K562 (cell line): Measurements from ENCODE around the gene LAG3. TPM values are rescaled to one million over a fixed set of nuclear protein-coding genes. Genes with fewer than 3 reads are reported as not detected.

Experiments used
- CREBBP ChIP-seq: IDR thresholded peaks from one replicate; pipeline ENCODE4 v1.6.1; 2012; ENCODE audit warnings: low read depth, mild to moderate bottlenecking, control low read depth, inconsistent platforms, low read length
- CREM ChIP-seq: IDR thresholded peaks from 2 replicates; pipeline ENCODE4 v1.6.1; 2014; ENCODE audit warnings: antibody characterized with exemption, low read depth
- ELF4 ChIP-seq: fragments of 450-650 bp; formaldehyde crosslinking; IDR thresholded peaks from 2 replicates; pipeline ENCODE4 v1.4.0; 2022; ENCODE audit warnings: missing genetic modification characterization
- NCOA4 ChIP-seq: fragments of 450-650 bp; IDR thresholded peaks from 2 replicates; pipeline ENCODE4 v1.6.1; 2018; ENCODE audit warnings: mild to moderate bottlenecking; ENCODE audit not compliant: partially characterized antibody
- NFE2L1 ChIP-seq: fragments of 450-650 bp; IDR thresholded peaks from 2 replicates; pipeline ENCODE4 v1.6.1; 2016; ENCODE audit warnings: missing genetic modification characterization, low read depth, mild to moderate bottlenecking, missing compliant biosample characterization, moderate library complexity, borderline replicate concordance
- PCBP1 ChIP-seq: fragments of 200-400 bp; formaldehyde crosslinking; IDR thresholded peaks from 2 replicates; pipeline ENCODE4 v1.6.1; 2018; ENCODE audit warnings: mild to moderate bottlenecking, low read depth, low read length; ENCODE audit not compliant: poor library complexity, severe bottlenecking
- POLR2AphosphoS5 ChIP-seq: IDR thresholded peaks from 2 replicates; pipeline ENCODE4 v1.6.1; 2011; ENCODE audit warnings: mild to moderate bottlenecking, low read depth, low read length, moderate library complexity; ENCODE audit not compliant: control insufficient read depth, insufficient read depth
- RERE ChIP-seq: sonication (generic); formaldehyde crosslinking; IDR thresholded peaks from 2 replicates; pipeline ENCODE4 v1.8.0; 2023; ENCODE audit warnings: missing genetic modification reagents, mild to moderate bottlenecking, borderline replicate concordance
- RFX7 ChIP-seq: fragments of 250-450 bp; sonication (Bioruptor Pico); IDR thresholded peaks from 2 replicates; pipeline ENCODE4 v1.5.1; 2021; ENCODE audit warnings: mild to moderate bottlenecking
- XRCC4 ChIP-seq: IDR thresholded peaks from one replicate; pipeline ENCODE4 v1.6.1; 2011; ENCODE audit not compliant: insufficient read depth, insufficient read length; ENCODE audit errors: extremely low read depth
- ZNF263 ChIP-seq: sonication (generic); formaldehyde crosslinking; IDR thresholded peaks from 2 replicates; pipeline ENCODE4 v1.8.0; 2022; ENCODE audit warnings: mild to moderate bottlenecking, missing genetic modification reagents, borderline replicate concordance
- ZNF318 ChIP-seq, 2 experiments: fragments of 450-650 bp; IDR thresholded peaks; 2 replicates each; pipeline ENCODE4 v1.6.1; 2016; ENCODE audit warnings: mild to moderate bottlenecking in 2 of 2, borderline replicate concordance in 1 of 2, low read depth in 1 of 2, moderate library complexity in 1 of 2
- polyA plus RNA-seq, 8 experiments: library from polyadenylated mRNA; depleted of rRNA in 4 of 8; stranded (reverse) in 5 of 8; unstranded in 3 of 8; fragments of >200 nt; fragmentation: Nextera tagmentation in 2 of 8; fragmentation: Illumina TruSeq in 1 of 8; extraction: Ambion mirVana in 2 of 8; extraction: Trizol in 1 of 8; gene quantifications; 2 replicates each; pipeline versions ENCODE4 v1.2.1 to v1.2.3, GENCODE V29; 2011 to 2014; ENCODE audit warnings: inconsistent platforms in 1 of 8, missing spikeins in 1 of 8
- total RNA-seq, 7 experiments: library from RNA; depleted of rRNA in 6 of 7; stranded (reverse); fragments of >200 nt in 6 of 7; fragmentation: Illumina TruSeq in 2 of 7; extraction: Trizol in 2 of 7; gene quantifications; 2 replicates each; pipeline versions ENCODE4 v1.2.1 to v1.2.3, GENCODE V29; 2011 to 2021; ENCODE audit warnings: low replicate concordance in 1 of 7

Gene LAG3
- total and polyA plus RNA-seq, 9 of the 15 experiments (the other 6 are each of a cell fraction or from before 2014, with no cell fraction given): 0.07 to 0.66 (median 0.09) TPM; not detected in 1

- TF ChIP-seq ZNF263 (peak; percentile 53; the same call in 1 of the 2 replicates), ELF4 (CRISPR knock-in tag) (no peak), POLR2AphosphoS5 (peak; percentile 38; the same call in 1 of the 2 replicates), RFX7 (CRISPR knock-in tag) (no peak), CREM (0 out of 2 replicates have a peak, but pooled peaks have one; percentile 12), NFE2L1 (no peak), PCBP1 (peak; percentile 75), ZNF318 (IDR thresholded peaks at IDR 0.05; ENCODE audit: borderline replicate concordance in 1 of 2, low read depth in 1 of 2) (no peak), XRCC4 (no peak), RERE (CRISPR knock-in tag) (no peak), NCOA4 (no peak), CREBBP (no peak)
These were observed 6.4 kb upstream of the LAG3 start, which contains the start of gene PTMS (continued) for GRCh38 chr12:6765634-6766581.
